ENCODE measurements around the gene THBS3. TPM values are rescaled to one million over a fixed set of nuclear protein-coding genes. Genes with fewer than 3 reads are reported as not detected.
A peak's percentile ranks its signal among the peaks of the same experiment; 100 is the strongest.
"Not testable (repeated sequence)": the region's sequence is repeated elsewhere in the genome, so short reads cannot be mapped to it uniquely, and the experiment has no call there.

The THBS3 gene
- 63.0 TPM for polyA plus RNA-seq (ENCODE audit: insufficient read length)

DNA sequence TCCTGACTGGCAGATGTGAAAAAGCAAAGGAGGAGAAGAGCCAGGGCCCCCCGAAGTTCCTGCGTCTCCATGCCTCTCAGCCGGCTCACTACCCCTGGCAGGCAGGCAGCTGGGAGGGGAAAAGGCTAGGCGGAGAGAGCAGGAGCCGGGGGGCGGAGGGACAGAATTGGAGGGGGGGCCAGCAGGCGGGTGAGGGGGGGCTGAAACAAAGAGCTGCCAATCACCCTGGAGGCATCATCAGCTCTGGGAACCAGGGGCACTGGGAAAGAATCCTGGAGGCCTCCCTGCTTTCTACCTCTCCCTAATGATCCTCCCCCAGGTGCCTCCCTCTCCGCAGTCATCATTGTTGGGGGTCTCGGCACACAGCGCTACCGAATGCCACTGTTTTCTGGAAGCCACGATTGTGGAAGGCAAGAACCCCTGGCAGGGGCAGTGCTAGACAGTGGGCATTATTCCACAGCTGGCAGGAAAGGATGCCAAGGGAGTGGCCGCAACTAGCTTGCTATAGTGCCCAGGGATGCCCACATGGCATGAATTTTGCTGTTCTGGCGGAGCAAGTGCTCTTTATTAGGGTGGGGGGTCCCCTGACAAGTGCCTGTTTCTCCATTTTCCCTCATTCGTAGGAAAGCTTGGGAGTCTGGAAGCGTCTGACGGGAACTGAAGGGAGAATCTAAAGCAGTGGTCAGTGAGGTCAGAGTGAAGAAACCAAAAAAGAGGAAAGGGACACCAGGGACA lies at the start of gene THBS3:
Gene THBS3, minus strand, starts transcription at position 92 of the 735 bp plus-strand sequence. Its CDS starts 21 bp downstream, at position 71.
- no peak for DNase-seq (ENCODE audit: low read depth)

DNA sequence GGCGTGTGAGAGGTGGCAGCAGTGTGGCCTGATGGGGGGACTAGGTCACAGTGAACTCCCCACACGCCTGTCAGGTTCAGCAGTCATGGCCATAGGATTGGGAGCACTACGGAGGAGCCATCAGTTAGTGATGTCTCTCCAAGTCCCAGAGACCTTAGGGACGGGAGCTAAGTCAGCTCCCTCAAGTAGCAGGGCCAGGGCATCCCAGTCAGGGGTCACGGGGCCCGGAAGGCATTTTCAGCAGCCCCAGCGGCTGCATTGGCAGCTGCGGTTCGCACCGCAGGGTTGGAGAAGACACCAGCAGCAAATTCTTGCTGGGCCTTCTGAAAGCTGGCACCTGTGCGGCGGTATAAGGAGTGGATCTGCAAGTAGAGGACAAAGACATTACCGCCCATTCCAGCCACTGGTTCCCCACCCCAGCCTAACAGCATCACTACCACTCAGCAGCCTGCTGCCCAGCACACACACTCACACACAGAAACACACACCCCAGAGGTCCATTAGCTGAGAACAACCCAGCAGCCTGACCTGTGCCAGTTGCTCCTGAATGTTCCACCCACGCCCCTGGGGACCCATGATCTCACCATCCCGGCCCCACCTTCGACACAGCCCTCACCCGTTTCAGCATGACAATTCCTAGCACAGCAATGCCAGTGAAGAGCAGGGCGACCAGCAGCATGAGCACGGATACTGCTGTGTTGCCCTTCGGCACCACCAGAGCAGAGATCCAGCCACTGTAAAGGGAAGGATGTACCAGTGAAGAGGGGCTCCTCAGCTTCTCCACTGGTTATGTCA lies 48.6 kb upstream of the THBS3 start:
- no peak for DNase-seq (ENCODE audit: low read depth)

DNA sequence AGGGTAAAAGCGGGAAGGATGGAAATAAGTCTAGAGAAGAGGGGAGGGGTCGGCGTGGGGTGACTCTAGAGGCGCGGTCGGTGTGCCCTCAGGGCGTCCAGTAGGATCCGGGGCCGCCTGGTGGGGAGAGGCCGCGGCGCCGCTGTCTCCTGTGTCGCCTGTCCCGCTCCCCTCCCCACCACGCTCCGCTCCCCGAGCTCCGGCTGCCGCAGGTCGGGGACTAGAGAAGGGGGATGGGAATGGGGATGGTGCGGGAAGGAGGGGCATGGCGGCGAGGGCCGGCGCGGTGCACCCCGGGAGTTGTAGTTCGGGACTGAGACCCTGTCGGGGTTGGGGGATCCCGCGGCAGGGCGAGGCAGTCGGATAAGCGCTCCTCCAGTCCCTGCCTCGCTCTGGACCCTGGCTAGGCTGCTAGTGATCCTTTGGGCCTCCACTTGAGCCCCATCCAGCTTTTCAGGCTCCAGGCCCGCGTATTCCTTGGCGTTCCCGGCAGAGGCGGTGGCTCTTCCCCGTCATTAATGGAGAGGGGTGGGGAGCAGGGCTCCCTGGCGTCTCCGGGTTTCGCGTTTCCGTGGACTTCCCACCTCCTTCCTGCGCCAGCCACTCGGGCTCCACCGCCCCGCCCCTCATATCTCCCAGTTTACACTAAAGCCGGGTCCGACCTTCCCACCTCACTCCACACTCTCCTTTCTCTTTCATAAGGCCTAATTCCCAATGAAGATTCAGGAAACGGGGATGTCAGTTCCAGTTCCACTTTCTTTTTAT lies 47.7 kb upstream of the THBS3 start, which contains the start of gene ENTREP3:
Gene ENTREP3, minus strand, starts transcription at position 241 of the 765 bp plus-strand sequence. CDS start 606 bp downstream, outside the sequence.
- peak; percentile 67 for DNase-seq (ENCODE audit: low read depth)

DNA sequence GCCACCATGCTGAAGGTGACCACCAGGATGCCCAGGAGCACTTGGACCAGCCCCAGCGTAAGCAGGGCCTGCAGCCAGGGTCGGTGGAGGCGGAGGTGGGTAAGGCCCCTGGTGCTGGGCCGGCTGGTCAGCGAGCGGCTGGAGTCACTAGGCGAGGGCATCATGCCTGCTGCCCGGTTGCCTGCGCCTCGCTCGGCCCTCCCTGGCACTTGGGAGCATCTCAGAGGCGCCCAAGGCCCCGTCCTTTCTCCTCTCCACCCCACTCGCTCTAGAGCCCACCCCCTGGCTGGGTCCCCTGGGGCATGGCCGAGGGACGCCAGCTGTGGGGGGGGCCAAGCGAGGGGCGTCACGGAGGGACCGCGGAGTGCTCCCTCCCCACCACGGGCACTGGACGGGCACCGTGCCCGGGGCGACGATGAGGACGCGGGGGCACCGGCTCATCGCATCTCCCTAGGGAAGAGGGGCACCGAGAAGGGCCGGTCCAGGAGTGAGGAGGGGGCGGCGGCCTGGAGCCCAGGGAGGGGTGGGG lies 47.1 kb upstream of the THBS3 start:
- DNase-seq (ENCODE audit: low read depth): no peak

DNA sequence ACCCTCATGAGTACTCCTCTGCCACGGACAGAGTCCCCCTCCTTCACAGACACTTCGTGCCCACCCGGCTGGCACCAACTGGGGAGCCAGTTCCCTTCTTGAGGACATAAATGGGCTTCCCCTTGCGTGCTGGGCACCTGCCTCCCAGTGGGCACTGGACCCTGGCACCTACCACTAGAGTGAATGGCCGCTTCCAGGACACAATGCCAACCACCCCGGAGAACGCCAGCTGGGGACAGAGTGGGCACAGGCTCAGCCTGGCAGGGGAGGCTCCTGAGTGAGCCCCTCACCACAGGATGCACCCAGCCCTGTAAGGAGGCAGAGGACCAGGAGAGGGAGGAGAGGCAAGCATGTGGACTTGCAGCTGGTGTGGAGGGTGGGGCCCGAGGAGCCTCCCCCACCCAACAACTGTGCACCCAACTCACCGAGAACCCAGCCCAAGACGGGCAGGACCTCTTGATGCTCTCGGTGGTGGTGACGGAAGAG lies 46.6 kb upstream of the THBS3 start:
- no peak for DNase-seq (ENCODE audit: low read depth)

DNA sequence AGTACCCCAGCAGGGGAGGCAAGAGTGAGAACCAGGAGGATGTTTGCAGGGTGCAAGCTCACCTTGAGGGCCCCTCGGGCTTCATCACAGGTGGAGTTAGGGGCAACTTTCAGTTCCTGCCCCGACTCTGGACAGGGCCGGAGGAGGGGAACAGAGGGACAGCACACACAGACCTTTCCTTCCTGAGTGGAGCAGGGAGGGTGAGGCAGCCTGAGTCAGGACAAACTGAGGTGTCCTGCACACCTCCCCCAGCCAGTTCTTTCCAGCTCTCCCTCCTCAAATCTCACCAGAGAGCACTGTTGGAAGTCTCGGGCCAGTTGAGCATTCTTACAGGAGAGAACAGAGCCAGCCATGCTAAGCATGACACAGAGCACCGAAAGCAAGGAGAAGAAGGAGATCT lies 46.1 kb upstream of the THBS3 start:
- no peak for DNase-seq (ENCODE audit: low read depth)

DNA sequence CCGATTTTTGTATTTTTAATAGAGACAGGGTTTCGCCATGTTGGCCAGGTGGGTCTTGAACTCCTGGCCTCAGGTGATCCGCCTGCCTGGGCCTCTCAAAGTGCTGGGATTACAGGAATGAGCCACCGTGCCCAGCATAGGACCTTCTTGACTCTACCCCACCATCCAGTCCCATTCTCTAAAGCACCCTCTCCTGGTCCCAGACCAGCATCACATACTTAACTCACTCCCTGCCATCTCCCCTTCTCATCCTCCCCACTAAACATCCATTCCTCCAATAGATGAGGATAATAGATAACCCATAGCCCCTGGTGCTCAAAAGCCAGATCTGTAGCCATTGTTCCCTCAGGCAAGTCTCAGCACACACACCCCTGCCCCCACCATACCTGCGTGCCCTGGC lies 45.5 kb upstream of the THBS3 start:
- no peak for DNase-seq (ENCODE audit: low read depth)

DNA sequence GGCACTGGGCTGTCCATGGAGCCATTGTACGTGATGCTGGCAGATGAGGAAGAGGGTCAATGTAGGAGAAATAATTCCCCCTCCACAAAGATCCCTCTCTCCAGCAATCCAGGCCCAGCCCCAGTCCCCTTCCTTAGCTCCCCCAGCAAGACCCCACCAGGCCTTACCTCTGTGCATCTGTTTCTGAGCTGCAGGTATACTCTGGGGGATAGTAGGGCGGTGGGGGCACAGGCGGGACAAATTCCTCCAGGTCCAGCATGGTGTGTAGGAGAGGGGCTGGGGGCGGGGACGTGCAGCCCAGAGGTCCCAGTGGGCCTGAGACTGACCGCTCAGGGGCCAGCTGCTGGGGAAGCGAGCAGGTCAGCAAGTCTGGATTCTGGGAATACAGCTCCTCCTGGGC lies 43.9 kb upstream of the THBS3 start:
- no peak for DNase-seq (ENCODE audit: low read depth)

DNA sequence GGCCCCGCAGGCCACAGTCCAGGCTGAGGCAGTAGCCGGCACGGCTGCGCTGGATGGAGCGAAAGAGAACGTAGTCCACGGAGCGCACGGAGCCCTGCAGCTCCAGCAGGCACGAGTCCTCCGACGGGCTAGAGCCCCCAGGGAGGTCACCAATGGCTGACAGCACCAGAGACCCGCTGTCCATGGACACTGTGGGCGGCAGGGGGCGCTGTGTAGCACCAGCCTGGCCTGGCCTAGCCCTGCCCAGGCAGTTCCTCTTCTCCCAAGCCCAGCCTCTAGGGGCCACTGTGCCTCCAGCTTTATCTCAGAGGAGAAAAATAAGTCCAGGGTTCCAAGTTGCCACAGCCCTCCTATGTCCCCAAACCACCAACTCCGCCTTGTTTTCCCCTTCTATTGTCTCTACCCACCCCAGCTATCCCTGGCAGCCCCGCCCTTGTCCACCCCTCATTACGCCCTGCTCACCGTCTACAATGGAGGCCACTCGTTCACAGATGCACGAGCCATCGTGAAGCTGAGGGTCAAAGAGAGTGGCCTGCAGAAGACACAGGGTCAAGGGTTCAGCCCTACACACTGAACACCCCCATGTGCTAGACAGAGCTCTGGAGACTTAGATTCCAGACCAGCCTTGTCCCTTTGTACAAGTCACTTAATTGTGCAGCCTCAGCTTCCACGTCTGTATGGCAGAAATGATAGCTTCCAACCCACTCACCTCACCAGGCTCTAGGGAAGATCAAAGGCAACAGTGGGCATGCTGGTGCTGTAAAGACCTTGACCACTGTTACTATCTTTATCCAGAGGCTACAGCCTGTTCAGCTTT lies 43.1 kb upstream of the THBS3 start:
- DNase-seq (ENCODE audit: low read depth): peak; percentile 53

DNA sequence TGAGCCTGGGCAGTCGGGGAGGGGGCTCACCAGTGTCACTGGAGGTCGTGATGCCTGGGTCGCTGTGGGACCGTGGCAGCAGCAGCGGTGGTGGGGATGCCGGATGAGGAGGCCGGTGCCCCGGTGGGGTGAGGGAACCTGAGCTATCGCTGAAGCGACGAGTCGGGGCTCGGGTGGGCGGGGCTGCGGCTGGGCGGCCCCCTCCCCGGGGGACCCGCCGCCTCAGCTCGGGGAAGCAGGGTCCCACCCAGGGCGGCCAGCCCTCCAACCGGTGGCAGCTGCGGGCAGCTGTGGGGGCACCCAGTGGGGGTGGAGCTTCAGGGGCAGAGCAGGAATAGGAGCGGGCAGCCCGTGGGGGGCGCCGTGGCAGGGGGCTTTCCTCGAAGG lies 42.5 kb upstream of the THBS3 start:
- no peak for DNase-seq (ENCODE audit: low read depth)

DNA sequence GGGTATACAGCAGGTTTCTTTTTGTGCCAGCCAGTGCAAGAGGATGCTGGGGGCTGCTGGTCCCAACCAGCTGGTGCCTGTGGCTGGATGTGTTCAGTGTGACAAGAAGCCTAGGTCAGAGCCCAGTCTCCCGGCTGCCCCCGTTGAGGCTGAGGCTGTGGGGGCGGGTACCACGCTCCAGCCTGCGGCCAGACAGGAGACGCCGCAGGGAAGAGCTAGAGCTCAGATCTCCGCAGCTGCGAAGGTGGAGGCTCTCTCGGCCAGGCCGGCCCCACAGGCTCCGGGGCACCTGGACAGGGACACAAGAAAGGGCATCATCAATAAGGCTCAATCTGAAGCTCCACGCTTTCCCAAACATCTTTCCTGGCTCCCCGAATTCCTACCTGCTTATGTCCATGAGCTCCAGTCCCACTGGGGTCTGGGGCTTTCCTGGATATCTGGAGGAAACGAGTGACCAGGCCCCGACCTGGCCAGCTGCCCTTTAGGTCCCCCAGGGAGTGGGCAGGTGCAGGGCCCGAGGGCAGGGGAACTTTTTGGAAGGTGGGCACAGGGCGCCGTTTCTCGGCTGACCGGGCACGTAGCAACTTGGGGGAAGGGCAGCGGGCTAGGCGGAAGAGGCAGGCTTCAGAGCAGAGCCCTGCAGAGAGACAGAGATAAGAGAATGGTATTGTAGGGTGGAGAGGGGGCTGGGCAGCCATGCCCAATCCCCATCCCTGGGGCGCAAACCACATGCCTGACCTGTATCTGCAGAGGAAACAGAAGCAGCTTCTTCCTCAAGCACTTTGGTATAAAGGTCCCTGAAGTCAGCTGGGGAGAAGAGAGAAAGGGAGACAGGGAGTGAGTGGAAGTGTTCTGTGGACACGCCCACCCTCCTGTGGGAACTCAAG lies 40.2 kb upstream of the THBS3 start:
- no peak for DNase-seq (ENCODE audit: low read depth)

DNA sequence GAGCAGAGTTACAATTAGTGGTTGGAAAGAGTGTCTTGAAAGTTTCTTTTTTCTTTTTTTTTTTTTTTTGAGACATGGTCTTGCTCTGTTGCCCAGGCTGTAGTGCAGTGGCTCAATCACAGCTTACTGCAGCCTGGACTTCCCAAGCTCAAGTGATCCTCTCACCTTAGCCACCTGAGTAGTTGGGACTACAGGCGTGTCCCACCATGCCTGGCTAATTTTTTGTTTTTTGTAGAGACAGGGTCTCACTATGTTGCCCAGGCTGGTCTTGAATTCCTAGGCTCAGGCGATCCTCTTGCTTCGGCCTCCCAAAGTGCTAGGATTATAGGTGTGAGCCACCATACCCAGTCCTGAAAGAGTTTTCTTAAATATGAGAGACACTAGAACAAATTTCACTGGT lies 39.1 kb upstream of the THBS3 start:
- DNase-seq (ENCODE audit: low read depth): not testable (repeated sequence)

DNA sequence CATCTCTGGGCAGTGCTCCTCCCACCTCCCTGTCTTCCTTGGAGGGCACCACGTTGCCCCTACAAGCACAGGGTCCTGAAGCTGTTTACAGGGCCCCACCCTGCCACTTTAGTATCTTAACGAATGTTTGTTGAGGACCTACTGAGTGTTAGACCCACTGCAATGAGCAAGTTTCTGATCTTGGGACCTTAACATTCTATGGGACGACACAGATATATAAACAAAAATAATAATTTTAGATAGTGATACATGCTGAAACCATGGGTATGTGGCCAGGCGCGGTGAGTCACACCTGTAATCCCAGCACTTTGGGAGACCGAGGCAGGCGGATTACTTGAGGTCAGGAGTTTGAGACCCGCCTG lies 37.4 kb upstream of the THBS3 start:
- DNase-seq (ENCODE audit: low read depth): no peak

DNA sequence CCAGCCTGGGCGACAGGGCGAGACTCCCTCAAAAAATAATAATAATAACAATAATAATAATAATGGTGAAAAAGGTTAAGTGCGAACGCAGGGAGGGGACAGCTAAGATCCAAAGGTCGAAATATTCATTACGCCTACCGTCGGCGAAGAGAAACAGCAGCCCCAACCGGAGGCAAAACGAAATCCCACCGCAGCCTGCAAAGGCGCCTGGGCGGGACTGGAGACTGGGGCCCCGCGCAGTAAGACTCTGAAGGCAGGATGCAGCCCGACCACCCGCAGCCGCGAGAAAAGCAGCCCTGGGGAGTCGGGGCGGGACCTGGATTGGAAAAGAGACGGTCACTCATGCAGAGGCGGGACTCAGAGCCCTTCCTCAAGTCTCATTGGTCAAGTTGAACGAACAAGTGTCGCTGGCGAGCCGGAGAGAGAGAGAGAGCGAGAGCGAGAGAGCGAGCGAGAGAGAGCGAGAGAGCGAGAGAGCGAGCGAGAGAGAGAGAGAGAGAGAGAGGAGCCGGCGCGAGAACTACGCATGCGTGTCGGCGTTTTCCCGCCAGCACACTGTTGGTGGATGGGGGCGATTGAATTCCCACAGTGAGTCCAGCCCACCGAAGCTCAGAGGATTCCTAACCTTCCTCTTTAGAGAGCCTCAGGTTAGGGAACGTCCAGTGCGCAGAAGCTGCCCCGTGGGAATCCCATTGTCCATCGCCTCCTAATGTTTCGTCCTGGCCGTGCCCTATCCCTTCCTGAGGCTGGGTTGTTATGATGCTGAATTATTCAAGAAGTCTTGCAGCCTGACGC lies 36.9 kb upstream of the THBS3 start:
- DNase-seq (ENCODE audit: low read depth): peak; percentile 98

DNA sequence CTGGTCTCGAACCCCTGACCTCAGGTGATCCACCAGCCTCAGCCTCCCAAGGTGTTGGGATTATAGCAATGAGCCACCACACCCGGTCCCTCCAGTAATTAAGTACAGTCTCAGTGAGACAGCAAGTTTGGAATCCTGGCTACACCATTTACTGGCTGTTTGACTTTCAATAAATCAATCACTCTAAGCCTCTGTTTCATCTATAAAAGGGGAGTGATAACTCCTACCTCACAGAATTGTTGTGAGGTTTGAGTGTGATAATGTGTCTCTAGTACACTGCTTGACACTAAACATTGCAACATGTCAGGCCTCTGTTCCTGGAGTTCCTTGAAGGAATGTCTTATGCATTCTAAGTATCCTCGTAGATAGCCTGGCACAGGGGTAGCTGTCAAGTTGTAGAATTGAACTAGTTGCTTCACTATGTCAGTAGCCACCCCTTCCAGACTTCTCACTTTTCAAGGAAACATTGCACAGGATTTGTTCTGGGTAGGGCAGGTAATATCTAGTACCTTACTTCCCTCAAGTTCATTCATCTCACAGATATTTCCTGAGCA lies 35.2 kb upstream of the THBS3 start:
- DNase-seq (ENCODE audit: low read depth): no peak

DNA sequence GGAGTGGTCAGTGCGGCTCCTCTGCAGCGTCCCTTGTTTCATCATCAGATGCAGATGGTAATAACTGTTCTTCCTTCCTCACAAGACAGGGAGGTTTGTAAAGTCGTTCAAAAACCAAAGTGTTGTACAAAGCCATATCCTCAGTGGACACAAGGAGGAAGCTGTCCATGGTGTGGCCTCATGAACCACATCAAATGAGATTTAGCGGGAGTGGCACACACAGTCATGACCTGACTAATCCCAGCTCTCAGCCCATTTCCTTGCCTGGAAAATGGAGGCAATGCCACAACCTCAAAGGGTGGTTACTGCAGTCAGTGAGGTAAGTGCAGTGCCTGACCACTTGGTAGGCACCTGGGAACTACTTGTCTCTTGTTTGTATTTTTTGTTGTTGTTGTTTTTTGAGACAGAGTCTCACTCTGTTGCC lies 34.2 kb upstream of the THBS3 start:
- DNase-seq (ENCODE audit: low read depth): no peak

DNA sequence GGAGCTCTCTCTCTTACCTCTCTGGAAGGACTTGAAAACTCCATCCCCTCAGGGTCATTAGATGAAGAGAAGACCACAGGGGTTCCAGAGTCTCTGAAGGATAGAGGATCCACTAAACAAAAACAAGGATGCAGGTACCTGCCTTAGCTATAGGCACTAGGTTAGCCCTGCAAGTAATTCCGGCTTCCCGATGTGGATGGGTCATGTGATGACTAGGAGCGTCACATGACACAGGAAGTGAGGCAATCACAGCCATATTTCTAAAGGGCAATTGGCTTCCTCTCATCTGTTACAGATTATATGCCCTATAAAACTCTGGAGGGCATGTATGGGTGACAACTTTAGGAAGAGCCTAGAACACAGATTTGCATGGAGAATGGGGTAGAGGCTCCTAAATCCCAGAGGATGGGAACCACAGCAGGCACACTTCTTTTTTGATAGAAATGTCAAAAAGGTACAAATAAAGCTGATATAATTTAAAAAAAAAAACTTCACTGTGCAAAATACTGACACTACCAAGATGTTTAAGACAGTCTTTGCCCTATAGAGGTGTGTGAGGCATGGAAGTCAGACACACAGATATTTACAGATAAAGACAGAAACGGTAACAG lies 33.5 kb upstream of the THBS3 start:
- no peak for DNase-seq (ENCODE audit: low read depth)

DNA sequence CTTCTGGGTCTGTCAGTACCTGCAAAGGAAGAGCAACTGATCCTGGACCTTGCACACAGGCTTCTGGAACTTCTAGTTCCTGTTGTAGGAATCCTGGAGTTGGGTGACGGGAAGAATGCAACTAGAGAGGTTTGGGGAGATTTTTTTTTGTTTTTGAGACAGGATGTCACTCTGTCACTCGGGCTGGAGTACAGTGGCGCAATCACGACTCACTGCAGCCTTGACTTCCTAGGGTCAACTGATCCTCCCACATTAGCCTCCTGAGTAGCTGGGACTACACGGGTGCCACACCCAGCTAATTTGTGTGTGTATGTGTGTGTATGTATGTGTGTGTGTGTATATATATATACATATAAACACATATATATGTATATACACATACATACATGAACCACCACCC lies 28.8 kb upstream of the THBS3 start:
- DNase-seq (ENCODE audit: low read depth): no peak

Measured in forelimb muscle (tissue), 1 donor.